GM23248 (cell line): Measurements from ENCODE around the gene CLEC4F.

Experiments used
- EZH2 ChIP-seq: fragments of 200-600 bp; sonication (generic); IDR thresholded peaks from 2 replicates; pipeline ENCODE4 v1.6.1; 2018; ENCODE audit warnings: antibody characterized with exemption, mild to moderate bottlenecking; ENCODE audit not compliant: insufficient read depth, poor library complexity, severe bottlenecking
- EZH2phosphoT487 ChIP-seq: fragments of 200-600 bp; sonication (generic); IDR thresholded peaks from 2 replicates; pipeline ENCODE4 v1.6.1; 2018; ENCODE audit warnings: antibody characterized with exemption, moderate library complexity, mild to moderate bottlenecking, low read depth; ENCODE audit not compliant: insufficient read depth

GRCh38 chr2:70807828-70808118 lies 12.6 kb downstream of the CLEC4F start:
- TF ChIP-seq EZH2 = no peak
- TF ChIP-seq EZH2phosphoT487 = no peak
